ENCODE data around the gene CCBE1.
"Not testable (repeated sequence)": the region's sequence is repeated elsewhere in the genome, so short reads cannot be mapped to it uniquely, and the experiment has no call there.

Gene CCBE1

GRCh38 chr18:59539108-59539507 is 158.1 kb downstream of the CCBE1 start:
- no peak for DNase-seq (ENCODE audit: low read depth in 2 of 2)

- DNase-seq (ENCODE audit: low read depth in 2 of 2): no peak
These were observed 159.6 kb downstream of the CCBE1 start for GRCh38 chr18:59537579-59537978.

GRCh38 chr18:59536166-59536565 is 161.1 kb downstream of the CCBE1 start:
- no peak for DNase-seq (ENCODE audit: low read depth in 2 of 2)

GRCh38 chr18:59535055-59535454 is 162.2 kb downstream of the CCBE1 start:
- no peak for DNase-seq (ENCODE audit: low read depth in 2 of 2)

- no peak for DNase-seq (ENCODE audit: low read depth in 2 of 2)
These were observed 168.4 kb downstream of the CCBE1 start for GRCh38 chr18:59528866-59529265.

GRCh38 chr18:59520562-59521355 is 176.5 kb downstream of the CCBE1 start:
- DNase-seq (ENCODE audit: low read depth in 2 of 2): no peak

- no peak for DNase-seq (ENCODE audit: low read depth in 2 of 2)
These were observed 178.5 kb downstream of the CCBE1 start for GRCh38 chr18:59518705-59519104.

GRCh38 chr18:59517446-59518165 is 179.6 kb downstream of the CCBE1 start:
- no peak for DNase-seq (ENCODE audit: low read depth in 2 of 2)

- no peak for DNase-seq (ENCODE audit: low read depth in 2 of 2)
These were observed 180.7 kb downstream of the CCBE1 start for GRCh38 chr18:59516356-59517155.

- not testable (repeated sequence) for DNase-seq (ENCODE audit: low read depth in 2 of 2)
These were observed 181.3 kb downstream of the CCBE1 start for GRCh38 chr18:59515956-59516355.

- no peak for DNase-seq (ENCODE audit: low read depth in 2 of 2)
These were observed 182.1 kb downstream of the CCBE1 start for GRCh38 chr18:59515147-59515546.

GRCh38 chr18:59514203-59514602 is 183.0 kb downstream of the CCBE1 start:
- no peak for DNase-seq (ENCODE audit: low read depth in 2 of 2)

GRCh38 chr18:59512025-59512755 is 185.0 kb downstream of the CCBE1 start:
- DNase-seq (ENCODE audit: low read depth in 2 of 2): no peak

GRCh38 chr18:59509481-59510442 is 187.5 kb downstream of the CCBE1 start:
- no peak for DNase-seq (ENCODE audit: low read depth in 2 of 2)

- DNase-seq (ENCODE audit: low read depth in 2 of 2): no peak
These were observed 191.9 kb downstream of the CCBE1 start for GRCh38 chr18:59505356-59505755.

GRCh38 chr18:59502274-59503175 is 194.7 kb downstream of the CCBE1 start:
- DNase-seq (ENCODE audit: low read depth in 2 of 2): no peak

- no peak for DNase-seq (ENCODE audit: low read depth in 2 of 2)
These were observed 195.3 kb downstream of the CCBE1 start for GRCh38 chr18:59501920-59502273.

GRCh38 chr18:59500765-59501164 is 196.5 kb downstream of the CCBE1 start:
- no peak for DNase-seq (ENCODE audit: low read depth in 2 of 2)

GRCh38 chr18:59498506-59499086 is 198.6 kb downstream of the CCBE1 start:
- no peak for DNase-seq (ENCODE audit: low read depth in 2 of 2)

Measured in activated CD4-positive, alpha-beta T cell treated with anti-CD3 and anti-CD28 coated beads for 24 hours (primary cell).